KOPT-K1 (cell line): ENCODE results near the gene MED13L.

ENCODE experiments used
- H3K27ac ChIP-seq: fragments of 200-600 bp; sonication (generic); 2 replicates; pipeline ENCODE4 v1.5.1; 2016; ENCODE audit warnings: antibody characterized with exemption, mild to moderate bottlenecking, low read depth, low read length; ENCODE audit not compliant: poor library complexity, severe bottlenecking
- H3K36me3 ChIP-seq: fragments of 200-600 bp; sonication (generic); 2 replicates; pipeline ENCODE4 v1.5.1; 2017; ENCODE audit warnings: antibody characterized with exemption, mild to moderate bottlenecking, low read length, moderate library complexity; ENCODE audit not compliant: insufficient read depth
- H3K9me3 ChIP-seq: fragments of 200-600 bp; sonication (generic); 2 replicates; pipeline ENCODE4 v1.5.1; 2017; ENCODE audit warnings: antibody characterized with exemption, low read length, mild to moderate bottlenecking; ENCODE audit not compliant: insufficient read depth, poor library complexity, severe bottlenecking

The MED13L gene

DNA sequence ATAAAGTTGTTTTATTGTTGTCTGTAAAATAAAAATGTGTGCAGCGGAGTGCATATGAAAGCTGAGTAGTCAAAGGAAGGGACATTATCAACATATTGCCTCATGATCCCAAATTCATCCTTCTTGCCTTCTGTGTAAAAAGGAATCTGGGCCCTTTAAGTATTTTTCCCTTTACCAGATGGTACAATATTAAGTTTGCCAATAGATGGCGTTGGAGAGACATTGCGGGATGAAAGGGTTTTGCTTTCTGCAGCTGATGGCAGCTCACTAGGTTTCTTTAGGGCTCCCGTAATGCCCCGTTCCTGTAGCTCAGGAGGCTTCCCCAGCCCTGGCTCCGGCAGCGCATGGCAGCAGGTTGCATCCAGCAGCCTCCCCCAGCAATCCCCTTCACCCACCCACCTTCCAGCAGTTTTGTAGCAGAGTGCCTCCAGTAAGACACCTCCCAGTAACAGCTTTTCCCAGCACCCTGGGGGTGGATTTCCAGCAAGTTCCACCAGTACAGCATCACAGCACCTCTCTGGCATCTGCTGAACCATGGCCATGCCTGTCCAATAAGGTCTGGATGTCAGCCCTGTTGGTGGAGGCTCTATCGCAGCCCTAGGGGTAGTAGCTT lies 354.4 kb downstream of the MED13L start:
- Histone ChIP-seq H3K27ac (no peak overlapping the region), H3K36me3 (no peaks in the 10 kb centered on the region), H3K9me3 (peaks cover 8% of the 10 kb centered on the region)

DNA sequence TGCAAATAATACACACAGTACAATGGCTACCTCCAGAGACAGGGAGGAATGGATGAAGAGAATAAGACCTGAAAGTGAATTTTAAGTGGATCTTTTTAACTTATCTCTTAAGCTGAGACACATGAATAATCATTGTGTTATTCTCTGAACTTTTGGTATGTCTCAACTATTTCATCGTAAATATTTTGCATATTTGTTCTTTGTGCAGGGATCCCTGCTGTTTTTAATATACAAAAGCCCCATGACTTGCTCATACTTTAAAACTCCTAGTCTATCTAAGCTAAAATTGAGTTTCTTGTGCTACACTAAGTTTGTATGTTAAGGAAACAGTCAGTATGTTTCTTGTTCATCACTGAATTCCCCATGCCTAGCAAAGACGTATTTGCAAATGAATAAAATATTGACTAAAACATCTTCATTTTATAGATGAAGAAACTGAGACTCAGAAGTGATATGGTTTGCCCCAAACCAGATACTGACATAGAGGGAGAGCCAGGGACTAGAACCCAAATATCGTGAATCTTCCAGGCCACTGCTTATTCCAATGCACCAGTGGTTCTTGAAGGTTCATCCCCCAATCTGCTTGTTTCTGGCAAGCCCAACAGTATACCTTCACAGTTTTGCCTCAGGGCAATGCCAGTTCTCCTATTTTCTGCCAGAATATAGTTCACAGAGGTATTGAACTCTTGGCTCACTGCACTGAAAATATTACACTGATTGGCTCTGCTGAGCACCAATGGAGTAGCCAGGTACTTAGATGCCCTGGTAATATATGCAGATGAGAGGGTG lies 356.9 kb downstream of the MED13L start:
- Histone ChIP-seq H3K9me3 (peaks cover 8% of the 10 kb centered on the region), H3K36me3 (no peaks in the 10 kb centered on the region), H3K27ac (no peak overlapping the region)

DNA sequence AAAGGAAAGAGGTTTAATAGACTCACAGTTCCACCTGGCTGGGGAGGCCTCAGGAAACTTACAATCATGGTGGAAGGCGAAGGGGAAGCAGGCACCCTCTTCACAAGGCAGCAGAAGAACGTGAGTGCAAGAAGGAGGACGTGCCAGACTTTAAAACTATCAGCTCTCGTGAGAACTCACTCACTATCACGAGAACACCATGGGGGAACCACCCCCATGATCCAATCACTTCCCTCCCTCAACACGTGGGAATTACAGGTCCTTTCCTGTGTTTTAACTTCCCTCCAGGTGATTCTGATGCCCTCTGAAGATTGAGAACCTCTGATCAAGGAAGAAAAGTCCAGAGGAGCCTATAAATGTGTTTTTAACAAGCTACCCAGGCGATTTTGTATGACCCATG lies 358.7 kb downstream of the MED13L start:
- Histone ChIP-seq H3K27ac (no peak overlapping the region), H3K9me3 (peaks cover 8% of the 10 kb centered on the region), H3K36me3 (no peaks in the 10 kb centered on the region)

DNA sequence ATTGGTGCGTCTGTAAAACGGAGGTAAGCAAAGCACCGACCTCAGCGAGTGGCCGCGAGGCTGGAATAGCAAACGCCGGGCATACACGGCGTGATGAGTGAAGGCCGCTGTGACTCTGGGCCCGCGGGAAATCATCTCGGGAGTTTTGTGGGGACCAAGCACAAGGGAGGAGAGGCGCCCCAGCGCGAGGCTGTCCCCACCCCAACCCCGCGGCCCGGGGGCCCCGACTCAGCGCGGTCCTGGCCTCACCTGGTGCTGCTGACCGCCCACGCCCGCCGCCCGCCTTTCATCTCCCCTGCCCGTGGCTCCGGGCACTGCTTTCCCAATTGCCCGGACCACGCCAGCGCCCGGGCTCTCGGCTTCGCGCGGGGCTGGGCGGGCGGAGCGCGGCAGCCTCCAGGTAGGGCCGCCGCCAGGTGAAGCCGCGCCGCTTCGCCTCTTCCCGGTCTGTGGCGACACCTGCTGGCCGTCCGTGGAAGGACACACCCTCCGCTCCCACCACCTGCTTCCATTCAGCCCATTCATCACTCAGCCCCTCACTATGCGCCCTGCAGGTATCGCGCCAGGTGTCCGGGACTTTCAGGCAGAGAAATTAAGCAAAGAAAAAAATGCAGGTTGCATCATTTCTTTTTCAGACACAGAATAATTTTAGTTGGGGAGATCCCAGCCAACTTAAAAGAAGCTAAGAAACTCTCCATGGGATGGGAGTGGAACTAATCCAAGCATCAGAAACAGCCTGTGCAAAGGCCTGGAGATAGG lies 360.4 kb downstream of the MED13L start:
- Histone ChIP-seq H3K36me3 (no peaks in the 10 kb centered on the region), H3K27ac (no peak overlapping the region), H3K9me3 (no peaks in the 10 kb centered on the region)

DNA sequence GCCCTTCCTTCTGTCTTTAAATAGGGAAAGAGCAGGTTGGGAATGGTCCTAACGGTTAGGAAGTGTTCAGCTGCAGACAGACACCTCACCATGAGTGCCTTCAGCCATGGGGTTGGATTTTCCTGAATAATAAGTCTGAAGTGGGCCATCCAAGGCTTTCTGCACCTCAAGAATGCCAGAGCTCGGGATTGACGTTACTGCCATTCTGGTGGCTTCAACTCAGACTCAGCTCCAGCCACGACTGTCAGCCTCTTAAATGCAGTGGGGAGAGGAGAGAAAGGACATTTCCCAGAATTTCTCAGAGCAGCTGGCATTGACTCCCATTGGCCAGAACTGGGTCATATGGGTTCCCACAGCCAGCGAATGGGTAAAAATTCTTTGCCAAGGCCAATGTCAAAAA lies 363.4 kb downstream of the MED13L start:
- Histone ChIP-seq H3K36me3 (no peaks in the 10 kb centered on the region), H3K27ac (no peak overlapping the region), H3K9me3 (no peaks in the 10 kb centered on the region)

DNA sequence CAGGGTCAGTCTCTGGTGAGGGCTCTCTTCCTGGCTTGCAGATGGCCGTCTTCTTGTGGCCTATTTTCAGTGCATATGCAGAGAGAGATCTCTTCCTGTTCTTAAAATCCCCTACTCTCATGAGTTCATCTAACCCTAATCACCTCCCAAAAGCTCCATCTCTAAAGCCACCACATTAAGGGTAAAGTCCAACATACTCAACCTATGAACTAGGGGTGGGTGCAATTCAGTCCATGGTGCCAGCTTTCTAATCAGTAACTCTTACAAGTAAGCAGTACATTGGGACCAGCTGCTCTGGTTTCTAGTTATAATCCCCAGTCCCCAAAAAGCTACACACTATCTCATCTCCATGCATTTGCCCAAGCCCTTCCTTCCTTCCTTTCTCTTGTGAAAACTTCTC lies 365.1 kb downstream of the MED13L start:
- H3K9me3 ChIP-seq = no peaks in the 10 kb centered on the region
- H3K36me3 ChIP-seq = no peaks in the 10 kb centered on the region
- no peak overlapping the region for H3K27ac ChIP-seq

DNA sequence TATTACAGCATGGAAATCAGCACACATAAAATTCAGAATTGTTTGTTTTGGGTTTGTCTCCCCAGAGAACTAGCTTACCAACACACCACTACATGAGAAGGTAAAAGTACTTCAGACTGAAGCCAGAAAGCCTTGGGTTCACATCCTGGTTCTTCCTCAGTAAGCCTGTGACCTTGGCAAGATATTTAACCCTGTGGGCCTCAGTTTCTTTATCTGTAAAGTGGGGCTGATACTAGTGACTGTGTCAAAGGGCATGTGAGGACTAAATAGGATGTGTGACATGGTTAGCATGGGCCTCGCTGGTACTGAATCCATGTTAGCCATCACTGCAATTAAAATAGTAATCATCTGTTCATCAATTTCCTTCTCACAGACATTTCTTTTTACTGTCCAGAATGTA lies 366.1 kb downstream of the MED13L start:
- Histone ChIP-seq H3K9me3 (no peaks in the 10 kb centered on the region), H3K36me3 (no peaks in the 10 kb centered on the region), H3K27ac (no peak overlapping the region)

DNA sequence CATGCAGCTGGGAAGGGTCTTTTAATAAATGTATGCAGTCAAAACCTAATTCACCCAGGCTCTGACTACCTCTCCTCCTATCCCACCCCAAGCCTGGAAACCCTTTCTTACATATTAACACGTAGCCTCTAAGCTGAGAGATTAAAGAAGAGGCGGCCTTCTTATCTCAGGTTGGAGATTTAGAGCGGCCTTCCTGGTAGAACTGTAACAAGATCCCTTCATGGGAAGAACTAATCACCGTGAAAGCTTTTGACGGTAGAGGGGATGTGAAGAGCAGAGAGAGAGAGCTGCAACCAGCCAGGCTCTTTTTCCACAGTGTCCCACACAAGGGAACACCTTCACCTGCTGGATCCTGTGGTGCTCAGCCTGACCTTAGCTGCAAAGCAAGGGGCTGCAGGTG lies 367.4 kb downstream of the MED13L start:
- Histone ChIP-seq H3K36me3 (no peaks in the 10 kb centered on the region), H3K9me3 (no peaks in the 10 kb centered on the region), H3K27ac (no peak overlapping the region)
